NCI-H1694 treated with DMSO at 0.1 percent for 48 hours (cell line): ENCODE results near the gene GDF7.

ENCODE experiments used
- DNase-seq: peaks from one replicate; lab custom pipeline; 2025; lab: John Stamatoyannopoulos, UW

Gene GDF7

GRCh38 chr2:20666304-20667150, at the start of gene GDF7:
Gene GDF7, plus strand, starts transcription at chr2:20667144. Its CDS starts 96 bp downstream, at chr2:20667240.
- no peak for DNase-seq

- no peak for DNase-seq
These were observed 49.0 kb upstream of the GDF7 start for GRCh38 chr2:20617892-20618467.

GRCh38 chr2:20618468-20618885, 48.5 kb upstream of the GDF7 start:
- DNase-seq, result no peak

GRCh38 chr2:20618886-20619521, 47.9 kb upstream of the GDF7 start:
- DNase-seq, result no peak

DNA sequence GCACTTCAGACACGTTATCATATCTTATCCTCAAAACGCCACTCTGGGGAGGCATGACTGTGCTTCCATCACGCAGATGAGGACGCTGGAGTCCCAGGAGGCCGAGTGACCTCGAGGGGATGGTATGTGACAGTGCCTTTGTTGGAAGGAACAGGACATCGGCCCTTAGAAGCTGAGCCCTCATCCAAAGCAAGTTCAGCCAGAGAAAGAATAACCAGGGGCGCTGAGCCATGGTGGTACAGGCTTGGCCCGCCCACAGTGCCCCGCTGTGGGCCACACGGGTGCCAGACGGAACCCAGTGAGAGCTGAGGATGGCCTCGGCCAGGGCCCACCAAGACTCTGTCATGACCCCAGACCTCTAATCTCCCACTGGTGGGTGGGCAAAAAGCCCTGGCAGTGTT, 47.3 kb upstream of the GDF7 start:
- no peak for DNase-seq

GRCh38 chr2:20620271-20620681, 46.7 kb upstream of the GDF7 start:
- DNase-seq, result no peak

GRCh38 chr2:20620696-20621365, 46.1 kb upstream of the GDF7 start:
- no peak for DNase-seq

- peak; percentile 26 for DNase-seq
These were observed 45.3 kb upstream of the GDF7 start for GRCh38 chr2:20621366-20622295.

- no peak for DNase-seq
These were observed 44.7 kb upstream of the GDF7 start for GRCh38 chr2:20622296-20622686.

DNA sequence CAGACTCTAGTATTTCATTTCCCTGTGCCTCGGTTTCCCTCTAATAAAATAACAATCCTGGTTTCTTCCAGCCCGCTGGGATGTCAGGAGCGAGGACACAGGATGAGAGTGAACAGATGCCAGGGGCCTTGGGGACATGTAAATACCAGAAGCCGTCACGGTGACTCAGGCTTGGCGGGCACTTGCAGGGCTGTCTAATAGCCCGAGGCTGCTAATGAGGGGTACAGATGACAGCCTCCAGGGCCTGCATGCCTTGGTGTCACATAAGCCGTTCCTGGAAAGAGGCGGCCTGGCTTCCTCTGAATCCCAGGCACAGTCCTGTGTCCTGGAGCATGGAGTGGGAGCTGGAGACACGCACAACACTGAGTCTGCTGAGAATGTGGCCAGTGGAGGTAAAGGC, 44.2 kb upstream of the GDF7 start:
- DNase-seq, result peak; percentile 95

GRCh38 chr2:20623241-20623640, 43.7 kb upstream of the GDF7 start:
- no peak for DNase-seq

DNA sequence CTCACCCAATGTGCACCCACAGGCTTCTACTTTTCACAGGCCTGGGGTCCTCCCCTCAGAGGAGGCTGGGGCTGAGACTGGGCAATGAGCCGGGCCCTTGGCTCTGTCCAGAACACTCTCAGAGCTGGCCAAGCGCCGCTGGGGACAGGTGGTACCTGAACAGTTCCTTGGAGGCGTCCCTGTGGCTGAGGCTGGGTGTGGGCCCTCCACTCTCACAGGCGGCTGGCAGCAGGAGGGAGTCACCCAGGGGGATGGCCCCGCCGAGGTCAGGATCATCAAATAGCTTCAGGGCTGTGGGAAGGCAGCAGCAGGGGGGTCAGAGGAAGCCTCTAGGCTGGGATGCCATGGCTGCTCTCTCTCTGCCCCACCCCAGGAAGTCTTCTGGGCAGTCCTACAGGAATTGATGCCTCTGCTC, 43.2 kb upstream of the GDF7 start:
- no peak for DNase-seq

DNA sequence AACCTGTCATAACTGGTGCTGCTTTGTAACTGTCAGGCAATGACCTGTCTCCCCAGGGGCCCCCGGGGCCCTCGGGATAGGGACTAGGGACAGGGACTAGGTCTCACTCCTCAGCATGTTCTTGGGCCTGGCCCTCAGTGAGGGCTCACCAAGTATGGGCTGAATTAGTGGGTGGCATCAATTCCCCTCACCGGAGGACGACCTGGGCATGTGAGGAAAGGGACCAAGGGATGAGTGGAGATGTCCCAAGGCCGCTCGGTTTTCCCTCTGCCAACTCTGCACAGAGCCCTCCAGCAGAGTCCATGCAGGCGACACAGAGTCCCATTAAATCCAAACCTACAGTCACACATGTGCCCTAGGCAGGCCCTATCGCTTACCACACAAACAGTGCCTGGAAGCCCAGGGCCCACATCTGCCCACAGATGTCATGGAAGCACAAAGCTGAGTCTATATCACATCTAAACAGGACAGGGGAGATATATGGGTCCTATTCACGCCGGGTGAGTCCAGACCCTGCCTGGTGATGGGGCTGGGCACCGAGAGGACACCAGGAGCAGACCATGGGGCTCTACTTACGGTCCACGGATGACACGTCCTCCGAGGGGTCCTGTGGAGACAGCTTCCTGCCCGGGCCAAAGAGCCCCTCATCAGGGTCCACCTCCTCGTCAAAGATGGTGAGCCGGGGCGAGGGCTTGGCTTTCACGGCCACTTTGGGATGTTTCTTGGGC, 42.6 kb upstream of the GDF7 start:
- DNase-seq, result no peak

DNA sequence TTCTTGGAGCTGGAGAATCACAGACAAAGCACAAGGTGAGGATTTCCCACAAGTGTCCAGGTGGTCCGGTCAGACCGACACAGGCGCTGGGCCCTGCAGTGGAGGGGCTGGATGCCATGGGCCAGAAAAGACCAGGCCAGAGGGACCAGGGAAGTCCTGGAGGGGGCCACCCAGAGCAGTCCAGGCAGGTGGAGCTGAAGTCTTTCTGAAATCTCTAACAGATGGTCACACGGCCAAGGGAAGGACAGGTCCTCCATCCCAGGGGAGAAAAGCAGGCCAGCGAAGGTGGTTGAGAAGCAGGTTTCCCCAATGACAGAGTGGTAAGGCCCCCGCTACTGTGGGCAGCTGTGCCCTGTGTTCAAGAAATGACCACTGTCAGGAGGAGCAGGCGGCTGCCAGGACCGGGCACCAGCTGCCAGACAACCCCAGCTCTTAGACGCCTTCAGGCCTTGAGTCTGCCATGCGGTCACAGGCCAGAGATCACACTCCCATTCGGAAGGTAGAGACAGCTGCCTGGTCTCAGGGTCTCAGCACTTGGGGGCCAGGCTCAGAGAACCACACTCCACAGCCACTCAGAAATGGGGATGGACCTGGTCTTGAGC, 42.0 kb upstream of the GDF7 start:
- DNase-seq, result no peak

DNA sequence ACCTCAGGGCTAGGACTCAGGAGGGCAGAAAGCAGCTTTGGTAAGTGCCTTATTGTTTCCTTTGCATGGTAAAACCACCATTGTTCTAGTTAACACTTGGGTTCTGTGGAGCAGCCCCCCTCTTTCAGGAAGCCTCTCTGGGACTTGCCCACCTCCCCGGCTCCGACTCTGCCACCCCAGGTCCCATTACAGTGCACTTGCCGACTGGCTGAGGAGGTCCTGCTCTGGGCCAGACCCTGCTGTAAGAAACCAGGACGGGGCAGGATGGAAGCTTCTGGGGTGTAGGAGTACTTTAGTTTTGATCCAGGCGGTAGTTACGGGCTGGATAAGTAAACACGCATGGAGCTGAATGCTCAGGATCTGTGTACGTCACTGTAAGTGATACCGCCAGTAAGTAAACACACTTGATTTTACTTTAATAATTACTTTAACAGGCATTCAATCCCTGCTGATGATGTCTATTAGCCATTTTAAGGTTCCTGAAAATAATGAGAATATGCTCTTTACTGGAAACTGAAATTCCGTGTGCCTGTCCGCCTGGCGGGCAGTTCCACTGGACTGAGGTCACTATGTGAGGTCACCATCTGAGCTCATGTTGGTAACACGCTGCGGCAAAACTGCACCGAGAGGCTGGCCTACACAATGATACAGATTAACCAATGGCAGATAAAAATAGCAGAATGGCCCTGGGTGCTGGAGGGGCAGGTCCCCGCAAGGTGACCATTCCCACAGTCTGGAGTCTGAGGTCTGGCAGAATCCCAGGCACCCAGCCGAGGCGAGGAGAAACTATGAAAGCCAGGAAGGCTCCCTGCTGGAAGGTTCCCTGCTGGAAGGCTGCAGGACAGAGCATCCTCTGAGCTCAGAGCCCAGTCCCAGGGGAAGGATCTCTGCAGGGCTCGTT, 41.2 kb upstream of the GDF7 start:
- DNase-seq, result no peak

DNA sequence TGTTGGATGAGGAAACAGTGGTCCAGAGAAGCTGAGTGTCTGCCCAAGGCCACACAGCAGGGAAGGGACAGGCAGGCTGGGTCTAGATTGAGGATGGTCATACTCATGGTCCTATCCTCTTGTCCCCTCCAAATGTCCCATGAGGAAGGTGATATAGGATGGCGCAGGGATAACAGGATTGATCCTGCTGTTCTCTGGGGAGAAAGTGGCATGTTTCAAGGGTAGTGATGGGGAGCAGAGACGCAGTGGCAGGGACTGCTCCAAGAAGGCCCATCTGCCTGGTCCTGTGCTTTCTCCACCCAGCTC, 40.6 kb upstream of the GDF7 start:
- DNase-seq, result no peak

- DNase-seq, result no peak
These were observed 40.0 kb upstream of the GDF7 start for GRCh38 chr2:20626698-20627513.

DNA sequence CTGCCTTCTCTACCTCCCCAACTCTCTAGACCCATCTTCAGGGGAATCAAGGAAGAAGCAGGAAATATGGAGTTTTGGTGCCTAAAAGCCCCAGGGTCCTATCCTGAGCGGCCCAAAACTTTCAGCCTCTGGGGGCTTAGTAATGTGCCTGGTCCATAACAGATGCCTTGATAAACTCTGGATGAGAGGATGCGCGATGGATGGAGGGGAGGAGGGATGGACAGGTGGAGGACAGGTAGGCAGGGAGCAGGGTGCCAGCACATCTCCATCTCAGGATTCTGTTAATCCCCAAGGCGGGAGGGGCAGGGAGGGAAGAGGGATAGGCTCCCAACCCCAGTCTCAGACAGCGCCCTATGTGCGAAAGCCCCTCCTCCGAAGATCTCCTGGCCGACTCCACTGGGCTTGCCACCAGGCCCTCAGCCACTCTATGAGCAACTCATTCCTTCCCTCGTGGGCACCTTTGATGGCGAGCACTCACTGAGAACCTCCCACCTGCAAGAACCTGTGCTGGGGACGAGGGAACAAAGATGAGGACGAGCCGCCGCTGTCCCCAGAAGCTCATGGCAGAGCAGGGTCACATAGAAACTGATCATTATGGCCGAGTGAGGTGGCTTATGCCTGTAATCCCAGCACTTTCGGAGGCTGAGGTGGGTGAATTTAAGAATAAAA, 39.1 kb upstream of the GDF7 start:
- DNase-seq, result no peak
